Activated CD4-positive, alpha-beta T cell treated with anti-CD3 and anti-CD28 coated beads, Interleukin-2, amount 50 U/mL, for 48 hours (primary cell): Measurements from ENCODE around the gene CXCL12.

ENCODE experiments used
- DNase-seq, 2 experiments: peaks; one replicate each; pipeline ENCODE4 v3.0.0-alpha.2; 2020

Gene CXCL12

DNA sequence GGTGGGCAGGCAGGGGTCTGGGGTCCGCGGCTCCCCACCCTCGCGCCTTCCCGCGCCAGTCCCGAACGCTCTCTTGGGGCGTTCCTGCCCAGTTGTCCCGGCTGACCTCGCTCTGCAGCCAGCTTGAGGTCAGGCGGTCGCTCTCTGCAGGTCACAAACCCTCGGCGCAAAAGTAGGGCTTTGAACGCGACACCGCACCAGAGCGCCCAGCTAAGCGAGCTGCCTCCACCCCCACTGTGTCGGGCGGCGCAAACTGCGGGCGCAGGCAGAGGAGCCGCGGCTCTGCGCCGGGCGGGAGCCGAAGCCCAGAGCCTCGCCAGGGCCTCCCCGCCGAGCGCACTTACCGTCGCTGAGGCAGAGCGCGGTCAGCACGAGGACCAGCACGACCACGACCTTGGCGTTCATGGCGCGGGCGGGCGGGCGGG lies 284 bp downstream of the CXCL12 start:
- peak in 1 of 2 experiments; percentile 1 for DNase-seq

- DNase-seq: peak in 1 of 2 experiments; percentile 1
Observed at GRCh38 chr10:44383749-44384600, 922 bp downstream of the CXCL12 start.

- no peak for DNase-seq
Observed at GRCh38 chr10:44382981-44383748, 1.7 kb downstream of the CXCL12 start.

DNA sequence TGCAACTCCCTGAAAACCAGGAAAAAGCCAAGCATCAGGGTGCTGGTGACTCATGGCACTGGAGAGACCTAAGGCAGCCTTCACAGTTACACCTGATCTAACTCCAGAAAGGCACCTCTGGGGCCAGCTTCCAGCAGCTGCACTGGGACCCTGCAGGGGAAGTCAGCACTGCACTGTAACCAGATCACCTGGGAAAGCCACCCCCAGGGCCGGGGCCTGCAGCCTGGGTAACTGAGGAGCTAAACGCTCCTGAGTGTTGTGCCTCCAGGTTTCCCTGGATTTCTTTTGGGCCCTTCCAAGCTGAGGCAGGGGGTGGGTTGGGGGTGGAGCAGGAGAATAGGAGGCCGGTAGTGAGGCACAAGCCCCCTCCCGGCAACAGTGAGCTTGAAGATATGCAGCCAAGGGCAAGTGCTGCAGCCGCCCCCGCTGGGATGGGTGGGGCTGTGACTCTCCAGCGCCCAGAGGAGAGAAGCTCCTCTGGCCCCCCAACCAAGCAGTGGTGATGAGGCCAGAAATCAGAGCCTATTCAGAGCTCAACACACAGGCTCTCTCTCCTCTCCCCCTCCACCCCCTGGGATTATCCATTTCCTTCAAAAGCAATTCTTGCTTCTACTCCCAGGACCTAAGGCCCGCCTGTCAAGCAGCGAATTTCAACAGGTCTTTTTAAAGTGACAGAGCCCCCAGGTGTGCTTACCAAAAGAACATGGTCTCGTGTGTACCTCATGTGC lies 2.6 kb downstream of the CXCL12 start:
- no peak for DNase-seq

DNA sequence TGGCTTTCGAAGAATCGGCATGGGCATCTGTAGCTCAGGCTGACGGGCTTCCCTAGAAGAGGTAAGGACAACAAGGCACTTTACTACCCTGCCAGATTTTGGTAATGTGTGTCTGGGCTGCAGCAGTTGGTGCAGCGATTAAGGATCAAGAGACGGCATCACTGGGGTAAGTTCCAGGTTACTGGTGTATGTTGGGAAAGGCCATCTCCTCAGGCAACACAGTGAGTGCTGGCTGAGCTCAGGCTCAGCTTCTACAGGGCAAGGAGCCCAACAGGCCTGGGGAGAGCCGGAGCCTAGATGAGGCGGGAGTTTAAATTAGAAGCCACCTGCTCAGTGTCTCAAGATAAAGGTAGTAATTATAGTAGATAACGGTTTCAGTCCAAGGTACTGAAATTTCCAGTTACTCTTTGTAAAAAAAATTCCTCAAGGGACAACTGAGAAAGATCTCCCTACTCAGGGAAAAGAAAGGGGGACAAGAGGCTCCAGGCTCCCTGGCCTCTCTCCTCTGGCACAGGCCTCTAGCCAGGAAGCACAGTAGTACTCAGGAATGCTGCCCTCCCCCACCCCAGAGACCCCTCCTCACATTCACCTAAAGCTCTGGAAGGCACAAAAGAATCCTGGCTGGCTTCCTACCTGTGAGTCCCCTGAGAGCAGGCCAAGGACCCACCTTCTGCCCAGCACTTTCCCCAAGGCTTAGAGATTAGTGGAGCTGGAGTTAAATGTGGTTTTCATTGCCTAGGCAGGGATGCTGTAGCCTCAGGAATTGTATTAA lies 3.9 kb downstream of the CXCL12 start:
- no peak for DNase-seq

DNA sequence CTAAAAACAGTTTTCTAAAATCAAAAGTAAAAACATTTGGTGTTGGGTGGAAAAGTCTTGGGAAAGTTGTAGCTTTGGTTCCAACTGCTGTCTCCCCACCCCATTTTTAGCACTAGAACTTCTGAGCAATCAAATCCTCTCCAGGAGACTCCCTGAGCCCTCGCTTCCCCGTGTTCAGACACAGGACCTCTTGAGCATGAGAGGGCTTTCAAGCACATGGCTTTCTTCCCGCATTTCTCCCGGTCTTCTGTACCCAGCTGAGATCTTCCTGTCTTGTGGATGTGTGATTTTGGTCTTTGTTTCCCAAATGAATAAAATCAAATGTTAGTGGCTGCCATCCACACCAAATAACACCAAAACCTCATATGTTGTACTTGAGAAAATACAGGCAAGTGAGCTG lies 5.0 kb downstream of the CXCL12 start:
- no peak for DNase-seq

GRCh38 chr10:44378626-44379025 lies 6.3 kb downstream of the CXCL12 start:
- no peak for DNase-seq

- DNase-seq: no peak
Observed at GRCh38 chr10:44377651-44378310, 7.1 kb downstream of the CXCL12 start.

DNA sequence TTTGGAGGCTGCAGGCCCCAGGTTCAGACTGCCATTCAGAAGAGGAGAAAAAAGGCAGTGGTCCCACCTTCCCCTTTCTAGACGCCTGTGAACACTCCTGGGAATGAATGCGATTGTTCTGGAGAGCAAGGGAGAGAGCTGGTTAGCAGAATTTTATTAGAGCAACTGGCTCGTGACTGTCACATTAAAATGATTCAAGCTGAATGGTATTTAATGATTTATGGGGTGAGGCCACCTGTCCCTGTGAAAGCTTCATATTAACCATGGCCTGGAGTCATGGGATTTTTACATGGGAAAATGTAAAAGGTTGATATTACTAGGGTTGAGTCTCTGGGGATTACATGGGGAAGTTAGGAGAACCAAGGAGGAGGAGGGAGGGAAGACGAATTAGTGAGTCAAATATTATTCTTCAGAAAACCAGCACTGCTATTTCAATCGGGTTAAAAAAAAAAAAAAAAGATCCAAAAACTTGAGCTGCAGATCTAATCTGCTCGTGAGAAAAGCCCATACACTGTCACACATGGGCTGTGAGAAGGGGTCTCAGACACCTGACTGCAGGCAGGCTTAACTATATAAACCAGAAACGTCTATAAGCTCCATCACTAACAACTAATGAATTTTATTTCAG lies 8.3 kb downstream of the CXCL12 start:
- no peak for DNase-seq

DNA sequence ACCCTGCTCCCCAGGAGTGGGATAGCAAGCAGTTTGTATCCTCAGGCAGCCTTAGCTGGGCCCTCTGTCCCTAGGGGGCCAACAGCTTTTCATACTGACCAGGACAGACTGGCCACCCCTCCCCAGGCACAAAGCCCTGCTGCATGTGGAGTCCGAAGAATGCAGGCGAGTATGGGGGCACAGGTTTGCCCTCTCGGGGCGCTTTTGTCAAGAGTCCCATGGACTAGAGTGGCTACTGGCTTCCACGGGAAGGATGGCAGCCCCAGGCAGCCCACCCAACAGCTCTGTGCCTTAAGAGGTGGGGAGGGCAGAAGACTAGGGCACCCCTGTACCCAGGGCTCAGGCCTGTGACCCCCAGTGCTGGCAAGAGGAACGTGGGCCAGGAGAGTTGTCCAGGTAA lies 10.7 kb downstream of the CXCL12 start:
- DNase-seq: no peak

DNA sequence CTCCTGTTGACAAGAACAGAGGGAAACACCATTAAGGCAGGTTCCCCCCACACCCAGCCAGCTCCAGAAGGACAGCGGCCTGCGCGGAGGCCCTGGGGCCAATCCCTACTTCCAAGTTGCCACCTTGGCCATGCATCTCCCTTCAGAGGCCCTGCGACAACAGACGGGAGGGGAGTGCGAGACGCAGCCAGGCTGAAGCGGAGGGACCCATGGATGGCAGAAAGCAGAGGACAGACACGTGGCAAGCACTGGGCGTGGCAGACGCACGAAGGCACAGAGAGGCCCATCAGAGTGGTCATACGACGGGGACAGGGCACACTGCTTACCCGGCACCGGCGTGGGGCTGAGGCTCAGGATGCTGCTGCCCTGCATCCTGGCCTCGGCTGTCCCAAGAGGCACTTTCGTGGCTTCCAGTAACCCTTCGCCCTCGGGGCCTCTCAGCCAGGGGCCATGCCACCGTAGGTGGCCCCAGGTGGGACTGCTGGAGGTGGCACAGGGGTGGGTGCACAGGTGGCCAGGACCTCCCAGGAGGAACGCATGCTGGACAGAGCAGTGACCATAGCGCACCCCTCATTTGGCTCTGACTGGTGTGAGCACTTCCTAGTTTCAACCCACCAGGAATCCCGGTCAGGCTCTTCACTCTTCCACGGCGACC lies 11.4 kb downstream of the CXCL12 start:
- no peak for DNase-seq

- DNase-seq: no peak
Observed at GRCh38 chr10:44372181-44372580, 12.7 kb downstream of the CXCL12 start.

- DNase-seq: no peak
Observed at GRCh38 chr10:44370731-44371248, 14.1 kb downstream of the CXCL12 start.

- no peak for DNase-seq
Observed at GRCh38 chr10:44369854-44370253, 15.0 kb downstream of the CXCL12 start.

GRCh38 chr10:44369296-44369695 lies 15.6 kb downstream of the CXCL12 start:
- no peak for DNase-seq

DNA sequence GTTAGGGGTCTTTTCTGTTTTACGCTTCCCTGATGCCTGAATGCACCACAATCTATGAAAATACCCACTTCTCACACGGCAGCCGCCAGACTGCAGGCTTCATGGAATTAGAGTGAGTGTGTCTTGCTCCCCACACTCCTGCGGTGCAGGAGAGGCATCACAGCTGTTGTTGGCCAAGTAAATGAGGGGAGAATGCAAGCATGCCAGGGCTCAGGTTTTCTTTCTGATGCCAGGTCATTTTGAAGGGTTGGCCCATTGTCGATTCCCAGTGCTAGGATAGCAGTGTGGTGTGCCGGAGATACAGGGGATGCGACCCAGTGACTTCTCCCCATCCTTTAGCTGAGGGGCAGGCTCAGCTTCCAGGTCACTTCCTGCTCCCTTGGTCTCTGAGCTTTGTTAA lies 16.3 kb downstream of the CXCL12 start:
- no peak for DNase-seq

DNA sequence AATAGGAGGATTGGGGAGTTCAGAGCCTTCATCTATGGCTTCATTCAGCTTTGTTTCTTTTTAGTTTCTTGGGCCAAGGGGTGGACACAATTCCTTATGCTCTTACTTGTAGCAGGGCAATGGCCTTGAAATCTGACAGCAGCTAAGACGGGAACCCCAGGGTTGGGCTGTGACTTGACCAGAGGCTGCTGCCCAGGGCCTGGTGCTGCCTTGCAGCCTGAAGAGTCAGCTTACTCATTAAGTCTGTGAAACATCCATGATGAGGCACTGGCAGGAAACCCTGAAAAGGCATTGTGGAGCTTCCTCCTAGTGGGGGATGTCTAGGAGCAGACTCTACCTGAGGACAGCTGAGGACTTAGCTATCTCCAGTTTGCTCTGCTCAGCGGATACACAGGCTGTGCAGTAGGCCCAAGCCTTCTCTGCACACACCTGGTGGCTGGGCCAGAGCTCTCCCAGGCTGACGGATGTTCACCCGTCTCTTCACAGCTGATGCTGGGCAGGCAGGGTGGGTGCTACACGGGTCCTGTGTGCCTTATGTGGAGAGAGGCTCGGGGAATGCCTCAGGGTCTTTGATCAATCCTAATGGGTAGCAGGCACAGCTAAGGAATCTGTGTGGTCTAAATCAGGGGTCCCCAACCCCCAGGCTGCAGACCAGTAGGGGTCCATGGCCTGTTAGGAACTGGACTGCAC lies 17.8 kb downstream of the CXCL12 start:
- no peak for DNase-seq

GRCh38 chr10:44364566-44364965 lies 20.3 kb downstream of the CXCL12 start:
- DNase-seq: no peak

DNA sequence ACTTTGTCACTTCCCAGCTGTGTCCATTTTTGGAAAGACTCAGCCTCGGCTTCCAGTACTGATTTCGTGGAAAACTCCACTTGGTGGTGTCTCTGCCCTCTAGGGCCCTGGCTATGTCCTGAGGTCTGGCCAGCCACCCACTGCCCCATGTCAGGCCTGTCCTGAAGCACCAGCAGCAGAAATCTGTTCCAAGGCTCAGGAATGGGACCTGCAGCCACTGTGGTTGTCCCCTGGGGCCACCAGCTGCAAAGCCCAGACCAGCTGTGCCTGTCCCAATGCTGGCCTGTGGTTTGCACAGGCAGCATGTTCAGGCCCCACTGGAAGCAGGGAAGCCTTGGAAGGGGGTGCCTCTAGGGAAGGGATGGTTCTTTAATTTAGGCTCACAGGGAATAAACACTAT lies 21.2 kb downstream of the CXCL12 start:
- no peak for DNase-seq
